ENCODE results near the gene PBLD.

Gene PBLD

GRCh38 chr10:68233046-68233445 lies 99.7 kb downstream of the PBLD start:
- DNase-seq (ENCODE audit: low spot score) = no peak

Measured in kidney capillary endothelial cell (primary cell).